Activated CD8-positive, alpha-beta memory T cell treated with anti-CD3 and anti-CD28 coated beads, Interleukin-2, amount 50 U/mL, for 48 hours (primary cell): Measurements from ENCODE around the gene LRRFIP2.
"Not testable (repeated sequence)": the region's sequence is repeated elsewhere in the genome, so short reads cannot be mapped to it uniquely, and the experiment has no call there.

ENCODE experiments used
- DNase-seq: peaks from one replicate; pipeline ENCODE4 v3.0.0-alpha.2; 2020

The LRRFIP2 gene

GRCh38 chr3:37183976-37184375, 9.6 kb upstream of the LRRFIP2 start:
- no peak for DNase-seq

GRCh38 chr3:37183375-37183831, 9.0 kb upstream of the LRRFIP2 start:
- DNase-seq = no peak

- no peak for DNase-seq
These were observed 8.4 kb upstream of the LRRFIP2 start for GRCh38 chr3:37182816-37183215.

- no peak for DNase-seq
These were observed 7.4 kb upstream of the LRRFIP2 start for GRCh38 chr3:37181756-37182155.

- DNase-seq = no peak
These were observed 5.0 kb upstream of the LRRFIP2 start for GRCh38 chr3:37179144-37179967.

GRCh38 chr3:37173806-37174205, 576 bp downstream of the LRRFIP2 start:
- DNase-seq = no peak

GRCh38 chr3:37171144-37171543, 3.2 kb downstream of the LRRFIP2 start:
- no peak for DNase-seq

GRCh38 chr3:37170513-37170912, 3.9 kb downstream of the LRRFIP2 start:
- no peak for DNase-seq

GRCh38 chr3:37170060-37170459, 4.3 kb downstream of the LRRFIP2 start:
- DNase-seq = no peak

GRCh38 chr3:37168896-37169295, 5.5 kb downstream of the LRRFIP2 start:
- no peak for DNase-seq

- peak; percentile 58 for DNase-seq
These were observed 10.9 kb downstream of the LRRFIP2 start for GRCh38 chr3:37163262-37164015.

GRCh38 chr3:37162501-37163245, 11.7 kb downstream of the LRRFIP2 start:
- no peak for DNase-seq

- DNase-seq = no peak
These were observed 13.0 kb downstream of the LRRFIP2 start for GRCh38 chr3:37161351-37161750.

GRCh38 chr3:37155782-37156181, 18.6 kb downstream of the LRRFIP2 start:
- DNase-seq = no peak

GRCh38 chr3:37154668-37155314, 19.6 kb downstream of the LRRFIP2 start:
- DNase-seq = no peak

GRCh38 chr3:37150621-37151020, 23.8 kb downstream of the LRRFIP2 start:
- no peak for DNase-seq

- DNase-seq = no peak
These were observed 25.1 kb downstream of the LRRFIP2 start for GRCh38 chr3:37149257-37149656.

- no peak for DNase-seq
These were observed 26.2 kb downstream of the LRRFIP2 start for GRCh38 chr3:37148208-37148607.

GRCh38 chr3:37147666-37148065, 26.7 kb downstream of the LRRFIP2 start:
- no peak for DNase-seq

- DNase-seq = not testable (repeated sequence)
These were observed 27.5 kb downstream of the LRRFIP2 start for GRCh38 chr3:37146927-37147326.

GRCh38 chr3:37145611-37146010, 28.8 kb downstream of the LRRFIP2 start:
- no peak for DNase-seq

GRCh38 chr3:37144806-37145205, 29.6 kb downstream of the LRRFIP2 start:
- DNase-seq = no peak

- no peak for DNase-seq
These were observed 30.6 kb downstream of the LRRFIP2 start for GRCh38 chr3:37143821-37144220.
